ENCODE results near the gene ULBP1.
"Not testable (repeated sequence)": the region's sequence is repeated elsewhere in the genome, so short reads cannot be mapped to it uniquely, and the experiment has no call there.

ULBP1 gene

DNA sequence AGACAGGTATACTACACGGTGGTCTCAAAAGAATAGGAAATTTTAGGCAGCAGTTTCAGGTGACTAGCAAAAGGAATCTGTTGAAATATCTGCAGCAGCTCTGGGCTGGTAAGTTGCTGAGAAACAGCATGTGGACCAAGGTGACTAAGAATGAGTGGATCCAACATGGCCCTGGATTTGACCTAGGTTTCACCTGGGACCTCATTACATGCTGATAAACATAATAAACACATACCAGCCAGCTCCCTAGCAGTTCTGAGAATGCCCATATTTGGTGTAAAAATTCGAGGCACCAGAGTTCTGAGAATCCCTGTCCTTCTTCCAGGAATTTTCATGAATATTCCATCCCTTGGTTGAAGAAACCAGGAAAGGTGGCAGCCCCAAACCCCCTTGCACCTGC is 10.4 kb upstream of the ULBP1 start:
- not testable (repeated sequence) for DNase-seq (ENCODE audit: low read depth)

DNA sequence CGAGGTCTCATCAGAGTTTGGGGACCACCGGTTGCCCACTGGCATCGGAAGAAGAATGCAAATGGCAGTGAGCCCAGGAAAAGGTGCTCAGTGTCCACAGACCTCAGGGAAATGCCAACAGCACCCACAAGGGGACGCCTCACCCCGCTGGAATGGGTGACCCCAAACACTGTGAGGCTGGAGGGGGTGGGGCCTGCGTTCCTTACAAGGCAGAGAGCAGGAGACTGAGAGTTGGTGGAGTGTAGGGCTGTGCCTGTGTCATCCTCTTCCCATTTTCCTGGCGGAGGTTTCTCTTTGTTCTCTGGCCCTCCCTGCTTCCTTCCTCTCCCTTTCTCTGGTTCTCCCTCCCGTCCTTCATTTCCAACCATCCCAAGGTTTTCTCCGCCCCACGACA is 9.8 kb upstream of the ULBP1 start:
- not testable (repeated sequence) for DNase-seq (ENCODE audit: low read depth)

DNA sequence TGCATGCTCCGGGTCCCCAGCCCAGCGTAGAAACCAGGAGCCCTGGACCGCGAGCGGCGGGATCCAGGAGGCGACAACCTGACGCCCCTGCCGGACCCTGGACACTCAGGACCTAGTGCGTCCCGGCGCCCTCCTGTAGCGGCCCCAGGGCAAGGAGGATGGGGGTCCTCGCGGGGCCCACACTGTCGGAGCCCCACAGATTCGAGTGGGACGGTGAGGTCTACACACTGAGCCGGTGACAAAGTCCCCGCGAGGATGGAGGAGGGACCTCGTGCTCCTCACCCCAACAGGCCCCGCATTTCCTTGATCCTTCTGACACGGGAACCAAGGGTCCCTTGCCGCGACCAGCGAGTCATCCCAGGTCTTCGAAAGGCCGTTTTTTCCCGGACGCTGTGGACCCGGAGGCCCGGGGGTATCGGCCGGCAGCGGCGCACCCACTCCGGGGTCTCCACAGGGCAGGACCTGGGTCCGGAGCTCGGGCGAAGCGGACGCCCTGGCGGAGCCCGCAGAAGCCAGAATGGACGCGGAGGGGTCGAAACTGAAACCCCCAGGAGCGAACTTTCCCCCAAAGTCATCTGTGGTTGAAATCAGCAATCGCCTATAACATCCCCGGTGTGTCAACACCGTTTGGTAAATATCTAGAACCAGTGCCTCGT is 9.3 kb upstream of the ULBP1 start:
- not testable (repeated sequence) for DNase-seq (ENCODE audit: low read depth)

DNA sequence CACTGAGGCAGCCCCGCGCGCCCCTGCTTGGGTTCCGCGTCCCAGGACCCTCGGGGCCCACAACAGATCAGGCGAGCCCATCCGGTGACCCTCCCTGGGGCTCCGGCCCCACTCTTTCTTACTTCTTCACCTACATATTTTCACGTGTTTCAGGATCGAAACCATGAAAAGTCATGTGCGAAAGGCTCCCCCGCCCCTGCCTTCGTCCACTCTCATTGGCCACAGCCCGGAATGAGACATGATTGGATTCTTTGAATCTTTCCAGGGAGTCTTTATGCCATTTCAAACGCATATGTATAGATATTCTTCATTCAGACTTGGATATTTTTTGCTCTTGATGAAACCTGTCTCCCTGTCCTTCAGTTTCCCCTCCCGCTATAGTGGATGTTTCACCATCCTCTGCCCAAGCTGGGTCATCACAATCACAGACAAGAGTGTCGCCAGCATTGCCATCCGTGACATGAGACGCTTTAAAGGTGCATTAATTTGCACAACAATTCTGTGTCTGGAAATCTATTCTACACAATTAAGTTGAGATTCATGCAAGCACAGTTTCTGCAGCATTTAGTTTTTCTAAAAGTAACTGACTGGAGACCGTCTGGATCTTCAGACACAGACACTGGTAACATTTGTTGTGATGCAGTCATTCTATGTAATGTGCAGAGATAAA is 8.6 kb upstream of the ULBP1 start:
- DNase-seq (ENCODE audit: low read depth), result not testable (repeated sequence)

- not testable (repeated sequence) for DNase-seq (ENCODE audit: low read depth)
Measured at GRCh38 chr6:149955654-149956317, 8.0 kb upstream of the ULBP1 start.

DNA sequence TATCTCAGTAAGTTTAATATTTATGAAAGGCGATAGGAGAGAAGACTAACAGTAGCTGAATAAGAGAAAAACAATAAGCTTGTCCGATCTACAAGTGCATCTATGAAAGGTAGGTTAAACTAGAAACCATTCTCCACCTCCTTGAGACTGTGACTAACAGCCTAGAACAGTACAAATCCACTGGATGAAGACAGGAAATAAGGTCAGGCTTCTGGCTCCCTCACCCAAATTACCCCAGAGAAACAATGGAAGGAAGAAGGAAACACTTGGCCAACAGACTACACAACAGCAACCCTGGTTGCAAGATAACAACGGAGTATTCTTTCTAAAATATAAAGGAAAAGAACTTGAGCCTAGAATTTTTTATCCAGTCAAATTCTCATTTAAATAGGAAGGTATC is 5.6 kb upstream of the ULBP1 start:
- not testable (repeated sequence) for DNase-seq (ENCODE audit: low read depth)

- DNase-seq (ENCODE audit: low read depth), result not testable (repeated sequence)
Measured at GRCh38 chr6:149959806-149960205, 3.9 kb upstream of the ULBP1 start.

GRCh38 chr6:149960488-149960887 is 3.3 kb upstream of the ULBP1 start:
- DNase-seq (ENCODE audit: low read depth), result no peak

DNA sequence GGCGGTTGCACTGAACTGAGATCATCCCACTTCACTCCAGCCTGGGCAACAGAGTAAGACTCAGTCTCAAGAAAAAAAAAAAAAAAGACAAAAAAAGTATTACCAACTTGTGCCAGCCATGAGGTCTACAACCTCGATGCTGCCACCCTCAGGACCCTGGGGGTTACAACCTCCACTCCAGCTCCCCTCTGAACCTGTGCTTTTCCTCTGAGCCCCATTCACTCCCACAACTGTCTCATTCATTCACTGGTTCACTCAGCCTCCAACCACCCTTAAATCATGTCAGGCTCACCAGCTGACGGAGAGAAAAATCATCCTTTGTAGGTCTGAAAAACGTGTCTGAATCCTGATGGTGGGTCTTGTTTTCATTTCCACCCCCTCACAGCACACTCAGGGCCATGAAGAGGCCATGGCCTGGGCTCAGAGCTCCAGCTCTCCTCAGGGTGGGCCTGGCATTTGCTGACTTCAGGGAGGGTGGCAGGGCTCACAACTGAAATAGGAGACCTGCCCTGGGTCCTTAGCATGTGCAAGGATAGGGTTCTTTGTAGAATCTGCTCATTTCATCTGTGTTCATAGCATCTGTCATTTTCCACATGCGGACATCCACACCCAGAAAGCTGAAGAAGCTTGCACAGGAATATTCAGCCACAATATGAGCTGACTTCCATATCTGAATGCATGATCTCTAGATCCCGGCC is 1.9 kb upstream of the ULBP1 start:
- DNase-seq (ENCODE audit: low read depth), result peak; percentile 34

GRCh38 chr6:149962461-149963211 is 1.1 kb upstream of the ULBP1 start:
- DNase-seq (ENCODE audit: low read depth), result no peak

GRCh38 chr6:149963212-149963461 is 606 bp upstream of the ULBP1 start:
- no peak for DNase-seq (ENCODE audit: low read depth)

GRCh38 chr6:149964308-149965193 is 808 bp downstream of the ULBP1 start:
- DNase-seq (ENCODE audit: low read depth), result no peak

- no peak for DNase-seq (ENCODE audit: low read depth)
Measured at GRCh38 chr6:149965194-149966020, 1.7 kb downstream of the ULBP1 start.

DNA sequence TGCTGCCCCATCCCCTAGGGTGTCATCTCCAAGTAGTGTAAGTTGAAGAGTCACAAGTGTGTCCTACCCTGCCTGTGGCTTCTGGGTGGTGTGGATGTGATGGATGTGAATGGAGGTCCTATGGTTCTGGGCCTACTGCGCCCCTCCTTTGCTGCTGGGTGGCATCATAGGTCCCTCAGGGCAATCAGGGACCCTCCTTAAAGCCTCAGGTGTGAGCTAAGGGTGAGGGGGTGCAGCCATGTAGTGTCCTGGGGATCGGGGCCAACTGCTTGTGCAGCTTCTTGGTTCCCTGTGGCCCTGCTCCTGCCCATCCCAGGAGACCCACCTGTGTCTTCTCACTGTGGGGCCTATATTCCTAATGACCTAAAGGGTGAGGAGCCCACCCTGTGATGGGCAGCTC is 2.6 kb downstream of the ULBP1 start:
- DNase-seq (ENCODE audit: low read depth), result not testable (repeated sequence)

GRCh38 chr6:149967591-149967990 is 3.8 kb downstream of the ULBP1 start:
- DNase-seq (ENCODE audit: low read depth), result no peak

GRCh38 chr6:149967999-149968398 is 4.3 kb downstream of the ULBP1 start:
- DNase-seq (ENCODE audit: low read depth), result not testable (repeated sequence)

DNA sequence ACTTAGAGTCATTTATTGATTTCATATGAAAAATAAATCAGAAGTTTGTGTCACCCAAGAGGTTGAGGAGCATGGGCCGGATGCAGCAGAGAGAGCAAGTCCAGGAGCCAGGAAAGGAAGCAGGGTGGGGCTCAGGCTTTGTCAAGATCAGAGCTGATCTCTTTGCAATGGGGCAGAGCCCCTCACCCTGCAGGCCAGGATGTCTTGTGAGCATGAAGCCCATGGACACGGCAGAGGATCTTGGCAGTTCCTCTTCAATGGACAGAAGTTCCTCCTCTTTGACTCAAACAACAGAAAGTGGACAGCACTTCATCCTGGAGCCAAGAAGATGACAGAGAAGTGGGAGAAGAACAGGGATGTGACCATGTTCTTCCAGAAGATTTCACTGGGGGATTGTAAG is 5.2 kb downstream of the ULBP1 start:
- DNase-seq (ENCODE audit: low read depth), result not testable (repeated sequence)

GRCh38 chr6:149969635-149970034 is 5.9 kb downstream of the ULBP1 start:
- no peak for DNase-seq (ENCODE audit: low read depth)

DNA sequence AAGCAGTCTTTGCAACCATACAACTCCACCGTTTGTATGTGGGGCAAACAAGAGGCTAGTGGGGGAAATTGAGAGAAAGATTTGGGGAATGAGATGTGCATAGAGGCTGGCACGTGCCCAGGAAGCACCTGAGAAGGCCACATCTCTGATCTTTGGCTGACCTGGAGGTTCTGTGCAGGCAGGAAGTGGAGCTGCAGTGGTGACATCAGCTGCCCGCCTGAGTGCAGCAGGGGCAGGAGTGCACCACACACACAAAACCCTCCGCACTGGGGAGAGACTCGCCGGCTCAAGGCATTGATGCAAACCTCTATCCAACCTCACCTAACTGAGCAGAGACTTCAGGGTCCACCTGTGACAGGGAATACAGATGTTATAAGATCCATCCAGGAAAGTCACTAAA is 10.7 kb downstream of the ULBP1 start:
- DNase-seq (ENCODE audit: low read depth), result not testable (repeated sequence)

DNA sequence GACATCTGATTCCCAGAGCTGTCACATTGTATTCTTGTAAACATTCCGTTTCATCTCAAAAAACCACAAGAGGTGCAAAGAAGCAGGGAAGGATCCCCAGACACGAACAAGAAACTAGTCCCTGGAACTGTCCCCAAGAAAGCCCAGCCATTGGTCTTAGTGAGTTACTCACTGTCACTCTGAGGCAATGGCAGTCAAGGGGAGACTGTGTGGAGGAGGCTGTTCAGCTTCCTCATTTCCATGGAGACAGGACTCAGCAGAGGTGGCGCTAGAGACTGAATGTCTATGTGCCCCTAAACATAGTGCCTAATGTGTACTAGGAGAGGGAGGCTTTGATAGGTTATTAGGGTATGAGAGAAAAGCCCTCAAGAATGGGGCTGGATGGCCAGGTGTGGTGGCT is 11.1 kb downstream of the ULBP1 start:
- no peak for DNase-seq (ENCODE audit: low read depth)
